Measurements from ENCODE around the gene PATL2. TPM values are rescaled to one million over a fixed set of nuclear protein-coding genes. Genes with fewer than 3 reads are reported as not detected.
"Not testable (repeated sequence)": the region's sequence is repeated elsewhere in the genome, so short reads cannot be mapped to it uniquely, and the experiment has no call there.

The PATL2 gene
- total RNA-seq (0.33 TPM in 1 of 2 replicates, not detected in the other), polyA plus RNA-seq (0.49 TPM in 1 of 2 replicates, not detected in the other)

GRCh38 chr15:44711096-44711742 lies at the start of gene PATL2, which contains the start of gene B2M:
Gene PATL2, minus strand, starts transcription at chr15:44711323. Its CDS starts 34,833 bp downstream, at chr15:44676490.
Gene B2M, plus strand, starts transcription at chr15:44711517. Its CDS starts 30 bp downstream, at chr15:44711547.
- Histone ChIP-seq H3K27me3 (no peaks in the 10 kb centered on the region), H3K9me3 (ENCODE audit: low read depth) (no peaks in the 10 kb centered on the region), H3K27ac (peak within 1 kb of the TSS; percentile 98), H3K4me1 (ENCODE audit: low read depth) (peaks cover 26% of the 10 kb centered on the region), H3K4me3 (peak within 1 kb of the TSS; percentile 76), H3K36me3 (peaks cover 8% of the 10 kb centered on the region)
- DNase-seq (ENCODE audit: low read depth in 1 of 2, low spot score in 1 of 2): peak; percentile 97
- TF ChIP-seq, protein P1, sequence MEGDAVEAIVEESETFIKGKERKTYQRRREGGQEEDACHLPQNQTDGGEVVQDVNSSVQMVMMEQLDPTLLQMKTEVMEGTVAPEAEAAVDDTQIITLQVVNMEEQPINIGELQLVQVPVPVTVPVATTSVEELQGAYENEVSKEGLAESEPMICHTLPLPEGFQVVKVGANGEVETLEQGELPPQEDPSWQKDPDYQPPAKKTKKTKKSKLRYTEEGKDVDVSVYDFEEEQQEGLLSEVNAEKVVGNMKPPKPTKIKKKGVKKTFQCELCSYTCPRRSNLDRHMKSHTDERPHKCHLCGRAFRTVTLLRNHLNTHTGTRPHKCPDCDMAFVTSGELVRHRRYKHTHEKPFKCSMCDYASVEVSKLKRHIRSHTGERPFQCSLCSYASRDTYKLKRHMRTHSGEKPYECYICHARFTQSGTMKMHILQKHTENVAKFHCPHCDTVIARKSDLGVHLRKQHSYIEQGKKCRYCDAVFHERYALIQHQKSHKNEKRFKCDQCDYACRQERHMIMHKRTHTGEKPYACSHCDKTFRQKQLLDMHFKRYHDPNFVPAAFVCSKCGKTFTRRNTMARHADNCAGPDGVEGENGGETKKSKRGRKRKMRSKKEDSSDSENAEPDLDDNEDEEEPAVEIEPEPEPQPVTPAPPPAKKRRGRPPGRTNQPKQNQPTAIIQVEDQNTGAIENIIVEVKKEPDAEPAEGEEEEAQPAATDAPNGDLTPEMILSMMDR (IDR thresholded peaks at IDR 0.05; ENCODE audit: low read depth, low read length): no peak

DNA sequence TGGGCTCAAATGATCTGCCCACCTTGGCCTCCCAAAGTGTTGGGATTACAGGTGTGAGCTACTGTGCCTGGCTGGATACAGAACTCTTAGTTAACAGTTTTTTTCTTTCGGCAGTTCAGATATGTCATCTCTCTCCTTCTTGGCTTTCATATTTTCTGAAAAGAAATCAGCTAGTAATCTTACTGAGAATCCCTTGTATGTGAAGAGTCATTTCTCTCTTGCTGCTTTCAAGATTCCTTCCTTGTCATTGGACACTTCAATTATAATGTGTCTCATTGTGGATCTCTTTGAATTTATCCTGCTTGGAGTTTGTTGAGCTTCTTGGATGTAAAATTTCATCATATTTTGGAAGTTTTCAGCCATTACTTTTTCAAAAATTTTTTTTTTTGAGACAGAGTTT lies 42.2 kb upstream of the PATL2 start:
- no peak for DNase-seq (ENCODE audit: low read depth in 1 of 2, low spot score in 1 of 2)
- Histone ChIP-seq H3K27ac (no peak overlapping the region), H3K27me3 (peaks cover 6% of the 10 kb centered on the region), H3K36me3 (no peaks in the 10 kb centered on the region), H3K9me3 (ENCODE audit: low read depth) (no peaks in the 10 kb centered on the region), H3K4me3 (no peak overlapping the region), H3K4me1 (ENCODE audit: low read depth) (no peaks in the 10 kb centered on the region)
- TF ChIP-seq, protein P1 (IDR thresholded peaks at IDR 0.05; ENCODE audit: low read depth, low read length): no peak

GRCh38 chr15:44743454-44743853 lies 32.3 kb upstream of the PATL2 start:
- H3K4me3 ChIP-seq; H3K27me3 ChIP-seq; H3K36me3 ChIP-seq; H3K27ac ChIP-seq; H3K4me1 ChIP-seq (ENCODE audit: low read depth); H3K9me3 ChIP-seq (ENCODE audit: low read depth); DNase-seq (ENCODE audit: low read depth in 1 of 2, low spot score in 1 of 2): not testable (repeated sequence)

GRCh38 chr15:44739222-44739847 lies 28.2 kb upstream of the PATL2 start:
- not testable (repeated sequence) for H3K4me1 ChIP-seq (ENCODE audit: low read depth); H3K4me3 ChIP-seq; H3K27me3 ChIP-seq; DNase-seq (ENCODE audit: low read depth in 1 of 2, low spot score in 1 of 2); H3K9me3 ChIP-seq (ENCODE audit: low read depth); H3K36me3 ChIP-seq; H3K27ac ChIP-seq

DNA sequence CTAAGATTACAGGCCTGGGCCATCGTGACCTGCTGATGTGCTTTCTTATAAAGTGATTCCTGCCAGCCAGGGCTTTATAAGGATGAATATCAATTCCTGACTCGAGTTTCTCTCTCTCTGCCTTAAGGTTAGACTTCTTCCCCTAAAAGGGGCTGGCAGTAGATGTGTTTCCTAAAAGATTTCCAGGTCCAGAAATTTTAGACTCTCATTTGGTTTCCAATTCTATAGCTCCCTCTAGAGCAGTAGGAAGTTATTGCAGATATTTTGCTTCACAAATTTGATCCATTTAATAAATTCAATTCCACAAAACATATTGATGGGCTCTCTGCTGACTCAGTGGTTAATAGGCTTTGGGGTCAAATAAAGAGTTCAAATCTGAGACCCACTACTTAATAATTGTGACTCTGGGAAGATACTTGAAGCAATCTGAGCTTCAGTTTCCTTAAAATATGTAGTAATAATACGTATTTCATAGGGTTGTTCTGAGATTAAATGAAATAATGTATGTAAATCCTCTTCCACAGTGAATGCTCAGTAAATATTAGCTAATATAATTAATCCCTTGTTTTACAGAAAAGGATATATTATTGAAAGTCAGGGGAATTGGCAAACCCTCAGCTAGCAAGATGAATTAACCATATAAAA lies 27.3 kb upstream of the PATL2 start:
- Histone ChIP-seq H3K27me3 (no peaks in the 10 kb centered on the region), H3K36me3 (no peaks in the 10 kb centered on the region), H3K27ac (no peak overlapping the region), H3K4me3 (no peak overlapping the region), H3K9me3 (ENCODE audit: low read depth) (no peaks in the 10 kb centered on the region), H3K4me1 (ENCODE audit: low read depth) (no peaks in the 10 kb centered on the region)
- TF ChIP-seq, protein P1 (IDR thresholded peaks at IDR 0.05; ENCODE audit: low read depth, low read length): peak; percentile 71
- peak; percentile 42 to 78 for DNase-seq (ENCODE audit: low read depth in 1 of 2, low spot score in 1 of 2)

GRCh38 chr15:44736181-44736765 lies 25.1 kb upstream of the PATL2 start, which contains the start of gene TRIM69:
Gene TRIM69, plus strand, starts transcription at chr15:44736528. Its CDS starts 177 bp downstream, at chr15:44736705.
- Histone ChIP-seq H3K27me3 (no peaks in the 10 kb centered on the region), H3K36me3 (no peaks in the 10 kb centered on the region), H3K9me3 (ENCODE audit: low read depth) (no peaks in the 10 kb centered on the region), H3K27ac (peak within 1 kb of the TSS; percentile 4), H3K4me3 (no peak within 1 kb of the TSS), H3K4me1 (ENCODE audit: low read depth) (no peaks in the 10 kb centered on the region)
- no peak for DNase-seq (ENCODE audit: low read depth in 1 of 2, low spot score in 1 of 2)
- TF ChIP-seq, protein P1 (IDR thresholded peaks at IDR 0.05; ENCODE audit: low read depth, low read length): no peak

Measured in cardiac muscle cell (in vitro differentiated cells and primary cell).